ENCODE data around the gene IQSEC3. TPM values are rescaled to one million over a fixed set of nuclear protein-coding genes. Genes with fewer than 3 reads are reported as not detected.

IQSEC3 gene
- total RNA-seq, 2 experiments from 2014 or later: not detected

GRCh38 chr12:225012-225411 is 158.4 kb downstream of the IQSEC3 start:
- H3K4me3 Mint-ChIP-seq: no peak overlapping the region
- DNase-seq: peak; percentile 23
- intact Hi-C loops (cut with DNase I, micrococcal nuclease): no loop called here
- H3K4me1 Mint-ChIP-seq: no peaks in the 10 kb centered on the region
- ChIA-PET POLR2A (no interaction called here), CTCF (no interaction called here)
- H3K9me3 Mint-ChIP-seq (ENCODE audit: low read depth): no peaks in the 10 kb centered on the region
- H3K27ac Mint-ChIP-seq: no peak overlapping the region
- H3K36me3 Mint-ChIP-seq (ENCODE audit: low read depth): no peaks in the 10 kb centered on the region
- H3K27me3 Mint-ChIP-seq: peaks cover 4% of the 10 kb centered on the region
- no peak for ATAC-seq

GRCh38 chr12:226401-226800 is 159.8 kb downstream of the IQSEC3 start:
- Mint-ChIP-seq H3K27me3 (peaks cover 4% of the 10 kb centered on the region), H3K36me3 (ENCODE audit: low read depth) (no peaks in the 10 kb centered on the region), H3K9me3 (ENCODE audit: low read depth) (no peaks in the 10 kb centered on the region), H3K27ac (no peak overlapping the region), H3K4me3 (no peak overlapping the region), H3K4me1 (no peaks in the 10 kb centered on the region)
- ATAC-seq (no peak), DNase-seq (no peak)
- intact Hi-C loops (cut with DNase I, micrococcal nuclease): no loop called here
- ChIA-PET POLR2A (no interaction called here), CTCF (no interaction called here)

GRCh38 chr12:227286-227915 is 160.8 kb downstream of the IQSEC3 start:
- no peaks in the 10 kb centered on the region for H3K36me3 Mint-ChIP-seq (ENCODE audit: low read depth)
- CTCF ChIA-PET: interaction anchor here (0.9 kb wide), 1 partner anchor 12 kb away, joined by 3 read pairs; no protein-coding TSS in a partner anchor
- POLR2A ChIA-PET: no interaction called here

More at GRCh38 chr12:227286-227915, 160.8 kb downstream of the IQSEC3 start:
- Mint-ChIP-seq H3K9me3 (ENCODE audit: low read depth) (no peaks in the 10 kb centered on the region), H3K27ac (no peak overlapping the region), H3K4me3 (no peak overlapping the region), H3K4me1 (no peaks in the 10 kb centered on the region), H3K27me3 (peaks cover 2% of the 10 kb centered on the region)
- no peak for DNase-seq
- ATAC-seq: no peak
- intact Hi-C loops (cut with DNase I, micrococcal nuclease): no loop called here

Other genes starting within 250 kb of the IQSEC3 start
- gene SLC6A12, start 147.4 kb downstream of the IQSEC3 start, total RNA-seq: under 1 TPM; 0.35 to 0.37 TPM
- gene SLC6A13, start 196.1 kb downstream of the IQSEC3 start, total RNA-seq: under 1 TPM; 0.16 to 0.30 TPM